Hepatocyte (in vitro differentiated cells): Measurements from ENCODE around the gene PRSS1. TPM values are rescaled to one million over a fixed set of nuclear protein-coding genes. Genes with fewer than 3 reads are reported as not detected.

Source experiments
- DNase-seq: peaks from one replicate; pipeline ENCODE4 v3.0.0-alpha.2; 2016; ENCODE audit warnings: low spot score
- H2AFZ ChIP-seq: fragments of 200-600 bp; sonication (generic); 2 replicates; pipeline ENCODE4 v1.6.0; 2016; ENCODE audit warnings: antibody characterized with exemption, mild to moderate bottlenecking
- H3K27ac ChIP-seq: fragments of 200-600 bp; sonication (generic); 2 replicates; pipeline ENCODE4 v1.5.1; 2016; ENCODE audit warnings: mild to moderate bottlenecking
- H3K27me3 ChIP-seq: fragments of 200-600 bp; sonication (generic); 2 replicates; pipeline ENCODE4 v1.6.1; 2016
- H3K36me3 ChIP-seq: fragments of 200-600 bp; sonication (generic); replicated peaks from 2 replicates; pipeline ENCODE4 v1.5.1; 2016; ENCODE audit warnings: low read depth; ENCODE audit not compliant: insufficient read depth
- H3K4me1 ChIP-seq: fragments of 200-600 bp; sonication (generic); 2 replicates; pipeline ENCODE4 v1.5.1; 2016; ENCODE audit warnings: mild to moderate bottlenecking, moderate library complexity; ENCODE audit not compliant: insufficient read depth
- H3K4me2 ChIP-seq: fragments of 200-600 bp; sonication (generic); 2 replicates; pipeline ENCODE4 v1.6.0; 2016
- H3K4me3 ChIP-seq: fragments of 200-600 bp; sonication (generic); 2 replicates; pipeline ENCODE4 v1.5.1; 2016; ENCODE audit warnings: mild to moderate bottlenecking
- H3K79me2 ChIP-seq: fragments of 200-600 bp; sonication (generic); 2 replicates; pipeline ENCODE4 v1.6.0; 2017; ENCODE audit warnings: mild to moderate bottlenecking
- H3K9me2 ChIP-seq: fragments of 200-600 bp; sonication (generic); replicated peaks from 2 replicates; pipeline ENCODE4 v1.6.0; 2017; ENCODE audit warnings: mild to moderate bottlenecking; ENCODE audit not compliant: insufficient read depth
- H3K9me3 ChIP-seq: fragments of 200-600 bp; sonication (generic); 2 replicates; pipeline ENCODE4 v1.5.1; 2016; ENCODE audit warnings: low read depth, mild to moderate bottlenecking
- H4K20me1 ChIP-seq: fragments of 200-600 bp; sonication (generic); 2 replicates; pipeline ENCODE4 v1.6.0; 2016; ENCODE audit warnings: mild to moderate bottlenecking; ENCODE audit not compliant: insufficient read depth, poor library complexity, severe bottlenecking
- EZH2 ChIP-seq: fragments of 200-600 bp; sonication (generic); IDR thresholded peaks from 2 replicates; pipeline ENCODE4 v1.6.1; 2016; ENCODE audit warnings: antibody characterized with exemption, mild to moderate bottlenecking, borderline replicate concordance
- EZH2phosphoT487 ChIP-seq: fragments of 200-600 bp; sonication (generic); IDR thresholded peaks from one replicate; pipeline ENCODE4 v1.6.1; 2018; ENCODE audit warnings: antibody characterized with exemption, mild to moderate bottlenecking, low read depth, moderate library complexity; ENCODE audit not compliant: unreplicated experiment, severe bottlenecking
- WGBS: methylation state at CpG from one replicate; pipeline ENCODE4 v1.1.6; 2016; ENCODE audit warnings: low lambda C conversion rate; ENCODE audit errors: missing lambda C conversion rate; 5-methylcytosine and 5-hydroxymethylcytosine counted together
- polyA plus RNA-seq: library from polyadenylated mRNA; unstranded; fragments of >200 nt; fragmentation: Nextera tagmentation; extraction: Ambion mirVana; gene quantifications from 2 replicates; pipeline ENCODE4 v1.2.1, GENCODE V29; 2016
- total RNA-seq: library from RNA; depleted of rRNA; stranded (reverse); fragments of >200 nt; gene quantifications from 2 replicates; pipeline ENCODE4 v1.2.3, GENCODE V29; 2014
- TF ChIP-seq, protein P1 (sequence below): fragments of 200-600 bp; sonication (generic); IDR thresholded peaks from 2 replicates; pipeline ENCODE4 v1.5.1; 2016; ENCODE audit warnings: antibody characterized with exemption, mild to moderate bottlenecking; ENCODE audit not compliant: poor library complexity

The PRSS1 gene
- total and polyA plus RNA-seq, 2 experiments from 2014 or later: 67.6 to 71.2 TPM

DNA sequence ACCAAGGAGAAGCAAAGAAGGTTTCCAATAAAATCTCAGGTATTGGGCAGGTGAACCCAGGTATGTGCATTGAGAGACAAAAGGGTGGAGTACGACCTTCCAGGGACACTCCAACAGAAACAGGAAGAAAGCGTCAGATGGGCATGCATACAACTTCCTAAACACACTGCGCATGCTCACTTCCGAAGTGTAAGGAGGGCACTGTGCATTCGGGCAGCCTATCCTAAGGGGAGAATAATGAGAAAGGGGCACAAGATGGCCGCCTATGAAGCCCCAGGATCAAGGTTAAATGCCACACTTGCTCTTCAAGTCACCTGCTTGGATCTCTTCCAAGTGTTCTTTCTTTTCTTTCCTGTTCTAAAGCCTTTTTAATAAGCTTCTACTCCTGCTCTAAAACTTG lies 39.4 kb upstream of the PRSS1 start:
- no peaks in the 10 kb centered on the region for H4K20me1 ChIP-seq
- 91% methylated on average over 6 of the region's 6 CpGs for WGBS
- DNase-seq: no peak
- H3K27ac ChIP-seq: no peak overlapping the region
- H3K27me3 ChIP-seq: no peaks in the 10 kb centered on the region
- no peaks in the 10 kb centered on the region for H3K9me2 ChIP-seq
- H3K36me3 ChIP-seq: no peaks in the 10 kb centered on the region
- no peaks in the 10 kb centered on the region for H3K4me1 ChIP-seq
- TF ChIP-seq, protein P1, sequence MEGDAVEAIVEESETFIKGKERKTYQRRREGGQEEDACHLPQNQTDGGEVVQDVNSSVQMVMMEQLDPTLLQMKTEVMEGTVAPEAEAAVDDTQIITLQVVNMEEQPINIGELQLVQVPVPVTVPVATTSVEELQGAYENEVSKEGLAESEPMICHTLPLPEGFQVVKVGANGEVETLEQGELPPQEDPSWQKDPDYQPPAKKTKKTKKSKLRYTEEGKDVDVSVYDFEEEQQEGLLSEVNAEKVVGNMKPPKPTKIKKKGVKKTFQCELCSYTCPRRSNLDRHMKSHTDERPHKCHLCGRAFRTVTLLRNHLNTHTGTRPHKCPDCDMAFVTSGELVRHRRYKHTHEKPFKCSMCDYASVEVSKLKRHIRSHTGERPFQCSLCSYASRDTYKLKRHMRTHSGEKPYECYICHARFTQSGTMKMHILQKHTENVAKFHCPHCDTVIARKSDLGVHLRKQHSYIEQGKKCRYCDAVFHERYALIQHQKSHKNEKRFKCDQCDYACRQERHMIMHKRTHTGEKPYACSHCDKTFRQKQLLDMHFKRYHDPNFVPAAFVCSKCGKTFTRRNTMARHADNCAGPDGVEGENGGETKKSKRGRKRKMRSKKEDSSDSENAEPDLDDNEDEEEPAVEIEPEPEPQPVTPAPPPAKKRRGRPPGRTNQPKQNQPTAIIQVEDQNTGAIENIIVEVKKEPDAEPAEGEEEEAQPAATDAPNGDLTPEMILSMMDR: no peak
- no peak for TF ChIP-seq EZH2phosphoT487
- TF ChIP-seq EZH2: no peak
- no peak overlapping the region for H3K4me2 ChIP-seq
- H3K79me2 ChIP-seq: no peaks in the 10 kb centered on the region
- H2AFZ ChIP-seq: no peak overlapping the region
- H3K4me3 ChIP-seq: no peak overlapping the region
- H3K9me3 ChIP-seq: no peaks in the 10 kb centered on the region

- no peak overlapping the region for H3K4me2 ChIP-seq
- TF ChIP-seq, protein P1: no peak
- TF ChIP-seq EZH2phosphoT487 (no peak), EZH2 (no peak)
- no peaks in the 10 kb centered on the region for H3K9me2 ChIP-seq
- H3K27me3 ChIP-seq: no peaks in the 10 kb centered on the region
- H3K9me3 ChIP-seq: no peaks in the 10 kb centered on the region
- 51% methylated on average over 2 of the region's 2 CpGs for WGBS
- H3K27ac ChIP-seq: no peak overlapping the region
- H3K36me3 ChIP-seq: no peaks in the 10 kb centered on the region
- H3K4me3 ChIP-seq: no peak overlapping the region
- no peak for DNase-seq
- H4K20me1 ChIP-seq: no peaks in the 10 kb centered on the region
- H3K79me2 ChIP-seq: no peaks in the 10 kb centered on the region
- no peaks in the 10 kb centered on the region for H3K4me1 ChIP-seq
- no peak overlapping the region for H2AFZ ChIP-seq
Measured at GRCh38 chr7:142711196-142711595, 38.1 kb upstream of the PRSS1 start.

- peak; percentile 50 for DNase-seq
- 73% methylated on average over 18 of the region's 18 CpGs for WGBS
- no peaks in the 10 kb centered on the region for H3K79me2 ChIP-seq
- no peak overlapping the region for H3K27ac ChIP-seq
- no peak overlapping the region for H3K4me2 ChIP-seq
- no peaks in the 10 kb centered on the region for H4K20me1 ChIP-seq
- no peaks in the 10 kb centered on the region for H3K9me3 ChIP-seq
- H3K4me1 ChIP-seq: no peaks in the 10 kb centered on the region
- no peaks in the 10 kb centered on the region for H3K27me3 ChIP-seq
- no peaks in the 10 kb centered on the region for H3K36me3 ChIP-seq
- no peak for TF ChIP-seq EZH2phosphoT487
- TF ChIP-seq EZH2: no peak
- TF ChIP-seq, protein P1: peak; percentile 65
- no peak overlapping the region for H2AFZ ChIP-seq
- no peaks in the 10 kb centered on the region for H3K9me2 ChIP-seq
- no peak overlapping the region for H3K4me3 ChIP-seq
Measured at GRCh38 chr7:142711746-142712616, 37.3 kb upstream of the PRSS1 start.
